ENCODE results near the gene ACTG1.

The ACTG1 gene

GRCh38 chr17:81539571-81539900, 26.9 kb upstream of the ACTG1 start:
- H3K27ac Mint-ChIP-seq, result no peak overlapping the region
- H3K27me3 Mint-ChIP-seq (ENCODE audit: low read depth), result peaks cover 9% of the 10 kb centered on the region
- H3K4me3 Mint-ChIP-seq, result no peak overlapping the region
- no peak for TF ChIP-seq CTCF (IDR thresholded peaks at IDR 0.05; ENCODE audit: unreplicated experiment in 3 of 3)
- no peaks in the 10 kb centered on the region for H3K36me3 Mint-ChIP-seq (ENCODE audit: low read depth)
- H3K9me3 Mint-ChIP-seq, result no peaks in the 10 kb centered on the region
- peaks cover 9% of the 10 kb centered on the region for H3K4me1 Mint-ChIP-seq

GRCh38 chr17:81538651-81539570, 26.3 kb upstream of the ACTG1 start:
- H3K4me1 Mint-ChIP-seq, result peaks cover 9% of the 10 kb centered on the region

GRCh38 chr17:81537856-81538555, 25.4 kb upstream of the ACTG1 start:
- Mint-ChIP-seq H3K27me3 (ENCODE audit: low read depth) (peaks cover 12% of the 10 kb centered on the region), H3K4me3 (no peak overlapping the region), H3K9me3 (no peaks in the 10 kb centered on the region), H3K27ac (peak overlapping the region in 2 of 3 experiments; percentile 17 to 35), H3K4me1 (peaks cover 9% of the 10 kb centered on the region), H3K36me3 (ENCODE audit: low read depth) (no peaks in the 10 kb centered on the region)
- TF ChIP-seq CTCF (IDR thresholded peaks at IDR 0.05; ENCODE audit: unreplicated experiment in 3 of 3), result no peak

More at GRCh38 chr17:81538651-81539570, 26.3 kb upstream of the ACTG1 start:
- no peaks in the 10 kb centered on the region for H3K9me3 Mint-ChIP-seq
- no peaks in the 10 kb centered on the region for H3K36me3 Mint-ChIP-seq (ENCODE audit: low read depth)
- H3K4me3 Mint-ChIP-seq, result no peak overlapping the region
- TF ChIP-seq CTCF (IDR thresholded peaks at IDR 0.05; ENCODE audit: unreplicated experiment in 3 of 3), result no peak
- H3K27ac Mint-ChIP-seq, result no peak overlapping the region
- H3K27me3 Mint-ChIP-seq (ENCODE audit: low read depth), result peaks cover 9% of the 10 kb centered on the region

GRCh38 chr17:81537343-81537855, 24.8 kb upstream of the ACTG1 start:
- Mint-ChIP-seq H3K27me3 (ENCODE audit: low read depth) (peaks cover 12% of the 10 kb centered on the region), H3K27ac (peak overlapping the region in 1 of 3 experiments; percentile 35), H3K9me3 (no peaks in the 10 kb centered on the region), H3K4me3 (no peak overlapping the region), H3K36me3 (ENCODE audit: low read depth) (no peaks in the 10 kb centered on the region), H3K4me1 (peaks cover 9% of the 10 kb centered on the region)
- TF ChIP-seq CTCF (IDR thresholded peaks at IDR 0.05; ENCODE audit: unreplicated experiment in 3 of 3), result peak; percentile 60 to 67 (median 60)

- H3K9me3 Mint-ChIP-seq, result no peaks in the 10 kb centered on the region
- peaks cover 12% of the 10 kb centered on the region for H3K27me3 Mint-ChIP-seq (ENCODE audit: low read depth)
- no peak for TF ChIP-seq CTCF (IDR thresholded peaks at IDR 0.05; ENCODE audit: unreplicated experiment in 3 of 3)
- no peak overlapping the region for H3K4me3 Mint-ChIP-seq
- H3K36me3 Mint-ChIP-seq (ENCODE audit: low read depth), result no peaks in the 10 kb centered on the region
- no peak overlapping the region for H3K27ac Mint-ChIP-seq
- H3K4me1 Mint-ChIP-seq, result peaks cover 9% of the 10 kb centered on the region
Observed at GRCh38 chr17:81536299-81537290, 24.0 kb upstream of the ACTG1 start.
